ENCODE results near the gene FARSA. TPM values are rescaled to one million over a fixed set of nuclear protein-coding genes. Genes with fewer than 3 reads are reported as not detected.
"Not testable (repeated sequence)": the region's sequence is repeated elsewhere in the genome, so short reads cannot be mapped to it uniquely, and the experiment has no call there.

Gene FARSA
- total RNA-seq, 1 donor from 2014 or later: 38.5 TPM

- peak; percentile 93 for ATAC-seq
- intact Hi-C loops (cut with micrococcal nuclease): no loop called here
- peak; percentile 90 for DNase-seq
Measured at GRCh38 chr19:12956446-12957388, 23.2 kb upstream of the FARSA start, which contains the start of gene GADD45GIP1. Gene GADD45GIP1, minus strand, starts transcription at chr19:12957223. Its CDS starts 11 bp downstream, at chr19:12957212.

- intact Hi-C loops (cut with micrococcal nuclease): no loop called here
- DNase-seq (no peak), ATAC-seq (no peak)
Measured at GRCh38 chr19:12955996-12956395, 22.5 kb upstream of the FARSA start.

GRCh38 chr19:12955575-12955974 is 22.1 kb upstream of the FARSA start:
- DNase-seq; intact Hi-C loops (cut with micrococcal nuclease); ATAC-seq: not testable (repeated sequence)

- intact Hi-C loops (cut with micrococcal nuclease): no loop called here
- no peak for ATAC-seq
- DNase-seq: no peak
Measured at GRCh38 chr19:12954612-12954962, 21.1 kb upstream of the FARSA start.

- intact Hi-C loops (cut with micrococcal nuclease): no loop called here
- no peak for DNase-seq
Measured at GRCh38 chr19:12953799-12954611, 20.5 kb upstream of the FARSA start.

GRCh38 chr19:12953138-12953798 is 19.8 kb upstream of the FARSA start:
- DNase-seq (peak; percentile 51), ATAC-seq (peak; percentile 14)
- intact Hi-C loops (cut with micrococcal nuclease): no loop called here

More at GRCh38 chr19:12953799-12954611, 20.5 kb upstream of the FARSA start:
- no peak for ATAC-seq

- intact Hi-C loops (cut with micrococcal nuclease): no loop called here
- DNase-seq (no peak), ATAC-seq (no peak)
Measured at GRCh38 chr19:12952488-12953137, 19.1 kb upstream of the FARSA start.

GRCh38 chr19:12952050-12952449 is 18.5 kb upstream of the FARSA start:
- intact Hi-C loops (cut with micrococcal nuclease); DNase-seq; ATAC-seq: not testable (repeated sequence)

GRCh38 chr19:12949363-12950283 is 16.1 kb upstream of the FARSA start:
- intact Hi-C loops (cut with micrococcal nuclease): no loop called here
- ATAC-seq: no peak
- no peak for DNase-seq

GRCh38 chr19:12948612-12949362 is 15.3 kb upstream of the FARSA start:
- intact Hi-C loops (cut with micrococcal nuclease): no loop called here
- ATAC-seq (no peak), DNase-seq (no peak)

- ATAC-seq: no peak
- DNase-seq: peak; percentile 36
- intact Hi-C loops (cut with micrococcal nuclease): no loop called here
Measured at GRCh38 chr19:12947702-12948611, 14.4 kb upstream of the FARSA start.

GRCh38 chr19:12946731-12947496 is 13.4 kb upstream of the FARSA start:
- intact Hi-C loops (cut with micrococcal nuclease): no loop called here
- ATAC-seq: no peak
- DNase-seq: no peak

GRCh38 chr19:12946092-12946721 is 12.7 kb upstream of the FARSA start:
- intact Hi-C loops (cut with micrococcal nuclease): no loop called here
- peak; percentile 81 for ATAC-seq
- peak; percentile 84 for DNase-seq

GRCh38 chr19:12945479-12946091 is 12.1 kb upstream of the FARSA start, which contains the start of gene RAD23A:
Gene RAD23A, plus strand, starts transcription at chr19:12945862. Its CDS starts 87 bp downstream, at chr19:12945949.
- intact Hi-C loops (cut with micrococcal nuclease): no loop called here
- DNase-seq: peak; percentile 100

More at GRCh38 chr19:12945479-12946091, 12.1 kb upstream of the FARSA start, which contains the start of gene RAD23A:
- peak; percentile 95 for ATAC-seq

Data from left ventricle myocardium superior (tissue), 1 donor.